Parathyroid adenoma (tissue), 2 donors: Measurements from ENCODE around the gene TEX19.

Source experiments
- H2AFZ ChIP-seq: fragments of 300-600 bp; sonication (generic); one replicate; pipeline ENCODE4 v1.7.0; 2017; ENCODE audit warnings: antibody characterized with exemption, mild to moderate bottlenecking
- H3K27ac ChIP-seq: fragments of 300-600 bp; sonication (generic); one replicate; pipeline ENCODE4 v1.7.0; 2017
- H3K27me3 ChIP-seq: fragments of 300-600 bp; sonication (generic); one replicate; pipeline ENCODE4 v1.7.0; 2017; ENCODE audit warnings: low read length; ENCODE audit not compliant: control insufficient read depth, insufficient read depth
- H3K36me3 ChIP-seq: fragments of 300-600 bp; sonication (generic); one replicate; pipeline ENCODE4 v1.7.0; 2017; ENCODE audit warnings: low read length; ENCODE audit not compliant: control insufficient read depth, insufficient read depth
- H3K4me1 ChIP-seq: fragments of 300-600 bp; sonication (generic); one replicate; pipeline ENCODE4 v1.7.0; 2017; ENCODE audit warnings: control low read depth
- H3K4me2 ChIP-seq: fragments of 300-600 bp; sonication (generic); one replicate; pipeline ENCODE4 v1.7.0; 2017; ENCODE audit warnings: low read length
- H3K4me3 ChIP-seq: fragments of 300-600 bp; sonication (generic); one replicate; pipeline ENCODE4 v1.7.0; 2017; ENCODE audit warnings: low read depth, low read length
- H3K79me2 ChIP-seq: fragments of 300-600 bp; sonication (generic); one replicate; pipeline ENCODE4 v1.7.0; 2017; ENCODE audit warnings: control low read depth
- H3K9ac ChIP-seq: fragments of 300-600 bp; sonication (generic); one replicate; pipeline ENCODE4 v1.7.0; 2017; ENCODE audit warnings: mild to moderate bottlenecking
- H3K9me3 ChIP-seq: fragments of 300-600 bp; sonication (generic); one replicate; pipeline ENCODE4 v1.7.0; 2017; ENCODE audit warnings: low read length; ENCODE audit not compliant: control insufficient read depth
- TF ChIP-seq, protein P1 (sequence below): fragments of 300-600 bp; sonication (generic); IDR thresholded peaks from one replicate; pipeline ENCODE4 v1.7.0; 2017; ENCODE audit warnings: antibody characterized with exemption, mild to moderate bottlenecking
- donor health status: primary hyperparathyroidism.

TEX19 gene

DNA sequence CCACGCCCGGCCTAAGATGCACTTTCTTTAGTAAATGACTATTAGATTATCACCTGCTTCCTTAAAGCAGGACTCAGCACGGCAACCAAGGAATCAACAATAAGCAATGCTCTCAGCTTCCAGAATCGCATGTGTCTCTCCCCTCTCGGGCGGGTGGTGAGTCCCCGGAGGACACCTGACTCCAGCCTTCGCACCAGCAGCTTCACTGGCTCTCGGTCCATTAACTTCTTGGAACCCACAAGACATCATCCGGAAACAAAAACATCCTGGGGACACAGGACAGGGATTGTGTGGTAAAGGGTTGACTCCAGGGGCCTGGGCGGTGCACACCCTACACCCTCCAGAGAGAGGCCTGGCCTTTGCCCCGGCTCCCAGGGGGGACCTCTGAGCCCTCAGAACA is 35.2 kb downstream of the TEX19 start:
- Histone ChIP-seq H3K27me3 (no peaks in the 10 kb centered on the region), H3K36me3 (no peaks in the 10 kb centered on the region), H3K4me2 (no peak overlapping the region), H3K4me3 (no peak overlapping the region), H3K9ac (no peak overlapping the region), H3K4me1 (no peaks in the 10 kb centered on the region), H3K9me3 (no peaks in the 10 kb centered on the region), H2AFZ (no peak overlapping the region), H3K79me2 (no peaks in the 10 kb centered on the region), H3K27ac (no peak overlapping the region)
- TF ChIP-seq, protein P1, sequence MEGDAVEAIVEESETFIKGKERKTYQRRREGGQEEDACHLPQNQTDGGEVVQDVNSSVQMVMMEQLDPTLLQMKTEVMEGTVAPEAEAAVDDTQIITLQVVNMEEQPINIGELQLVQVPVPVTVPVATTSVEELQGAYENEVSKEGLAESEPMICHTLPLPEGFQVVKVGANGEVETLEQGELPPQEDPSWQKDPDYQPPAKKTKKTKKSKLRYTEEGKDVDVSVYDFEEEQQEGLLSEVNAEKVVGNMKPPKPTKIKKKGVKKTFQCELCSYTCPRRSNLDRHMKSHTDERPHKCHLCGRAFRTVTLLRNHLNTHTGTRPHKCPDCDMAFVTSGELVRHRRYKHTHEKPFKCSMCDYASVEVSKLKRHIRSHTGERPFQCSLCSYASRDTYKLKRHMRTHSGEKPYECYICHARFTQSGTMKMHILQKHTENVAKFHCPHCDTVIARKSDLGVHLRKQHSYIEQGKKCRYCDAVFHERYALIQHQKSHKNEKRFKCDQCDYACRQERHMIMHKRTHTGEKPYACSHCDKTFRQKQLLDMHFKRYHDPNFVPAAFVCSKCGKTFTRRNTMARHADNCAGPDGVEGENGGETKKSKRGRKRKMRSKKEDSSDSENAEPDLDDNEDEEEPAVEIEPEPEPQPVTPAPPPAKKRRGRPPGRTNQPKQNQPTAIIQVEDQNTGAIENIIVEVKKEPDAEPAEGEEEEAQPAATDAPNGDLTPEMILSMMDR: no peak

DNA sequence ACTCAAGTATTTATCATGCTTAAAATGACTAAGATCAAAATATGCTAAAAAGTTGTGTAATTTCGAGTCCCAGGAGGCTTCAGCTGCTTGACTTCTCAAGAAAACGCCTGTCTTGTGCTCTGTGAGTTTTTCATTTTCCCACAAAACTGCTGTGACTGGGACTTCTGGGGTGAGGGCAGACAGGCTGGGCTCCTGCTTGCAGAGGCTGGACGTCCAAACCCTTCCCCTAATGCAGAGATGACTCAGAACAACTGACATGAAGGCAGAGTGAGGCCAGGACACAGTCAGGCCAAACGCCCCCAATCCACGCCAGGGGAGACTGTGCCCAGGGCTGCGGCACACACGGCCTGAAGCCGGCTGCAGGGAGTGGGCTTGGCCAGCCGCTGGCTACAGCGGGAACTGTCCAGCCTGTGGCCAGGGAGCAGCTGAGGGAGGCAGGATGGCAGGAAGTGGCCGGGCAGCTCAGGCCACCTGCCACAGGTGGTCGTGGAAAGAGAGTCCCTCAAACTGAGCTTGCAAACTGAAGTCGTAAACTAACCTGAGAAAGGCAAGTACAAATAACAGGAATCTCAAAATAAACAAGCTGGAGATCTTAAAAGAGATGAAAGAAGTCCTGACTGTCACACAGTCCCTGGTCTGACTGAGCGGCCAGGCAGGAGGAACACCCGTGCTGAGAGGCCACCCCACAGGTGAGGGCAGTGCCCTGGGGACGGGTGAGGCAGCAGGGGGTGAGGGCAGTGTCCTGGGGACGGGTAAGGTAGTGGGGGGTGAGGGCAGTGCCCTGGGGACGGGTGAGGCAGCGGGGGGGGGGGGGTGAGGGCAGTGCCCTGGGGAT is 37.8 kb downstream of the TEX19 start:
- H3K9ac ChIP-seq: no peak overlapping the region
- no peaks in the 10 kb centered on the region for H3K27me3 ChIP-seq
- H3K4me2 ChIP-seq: no peak overlapping the region
- no peak overlapping the region for H3K27ac ChIP-seq
- no peaks in the 10 kb centered on the region for H3K4me1 ChIP-seq
- no peaks in the 10 kb centered on the region for H3K36me3 ChIP-seq
- TF ChIP-seq, protein P1: no peak
- no peak overlapping the region for H3K4me3 ChIP-seq
- no peak overlapping the region for H2AFZ ChIP-seq
- H3K79me2 ChIP-seq: no peaks in the 10 kb centered on the region
- no peaks in the 10 kb centered on the region for H3K9me3 ChIP-seq

DNA sequence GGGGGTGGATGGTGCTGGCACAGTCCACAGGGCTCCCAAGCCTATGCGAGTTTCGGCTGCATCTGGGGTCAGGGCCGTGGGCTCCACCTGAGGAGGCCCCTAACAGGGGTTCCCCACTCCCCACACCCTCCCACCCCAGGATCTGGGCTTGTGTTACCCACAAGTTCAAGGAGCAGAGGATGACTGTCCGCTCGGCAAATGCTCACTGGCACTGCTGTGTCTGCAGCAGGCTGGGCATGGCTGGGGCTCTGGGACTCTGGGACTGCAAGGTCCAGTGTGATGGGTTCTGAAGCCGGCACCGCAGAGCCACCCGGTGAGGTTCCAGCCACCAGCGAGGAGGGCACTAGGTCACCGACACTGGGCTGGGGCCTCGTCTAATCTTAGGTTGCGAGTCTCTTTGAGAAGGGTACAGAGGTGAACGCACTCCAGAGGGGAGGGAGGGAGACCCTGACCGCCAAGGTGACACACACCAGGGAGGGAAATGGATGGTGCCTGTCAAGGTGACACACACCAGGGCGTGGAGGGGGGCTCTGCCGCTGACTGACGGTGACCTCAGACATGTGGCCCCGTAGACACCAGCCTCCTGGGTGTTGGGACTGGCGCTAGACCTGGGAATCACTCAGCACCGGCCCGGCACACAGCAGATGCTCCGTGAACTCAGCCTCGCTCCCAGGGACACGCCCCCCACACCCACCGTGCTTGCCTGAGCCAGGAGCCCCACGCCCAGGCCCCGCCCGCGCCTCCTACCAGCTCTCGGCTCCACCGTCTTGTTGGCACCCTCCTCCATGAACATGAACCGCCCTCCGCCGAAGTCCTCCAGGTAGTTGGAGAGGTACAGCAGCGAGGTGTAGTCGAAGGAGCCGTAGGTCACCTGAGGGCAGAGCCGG is 38.6 kb downstream of the TEX19 start:
- no peak overlapping the region for H3K4me3 ChIP-seq
- H3K27ac ChIP-seq: no peak overlapping the region
- no peaks in the 10 kb centered on the region for H3K79me2 ChIP-seq
- H3K27me3 ChIP-seq: no peaks in the 10 kb centered on the region
- TF ChIP-seq, protein P1: no peak
- H2AFZ ChIP-seq: no peak overlapping the region
- H3K9ac ChIP-seq: no peak overlapping the region
- H3K4me1 ChIP-seq: no peaks in the 10 kb centered on the region
- no peaks in the 10 kb centered on the region for H3K36me3 ChIP-seq
- H3K4me2 ChIP-seq: no peak overlapping the region
- no peaks in the 10 kb centered on the region for H3K9me3 ChIP-seq

DNA sequence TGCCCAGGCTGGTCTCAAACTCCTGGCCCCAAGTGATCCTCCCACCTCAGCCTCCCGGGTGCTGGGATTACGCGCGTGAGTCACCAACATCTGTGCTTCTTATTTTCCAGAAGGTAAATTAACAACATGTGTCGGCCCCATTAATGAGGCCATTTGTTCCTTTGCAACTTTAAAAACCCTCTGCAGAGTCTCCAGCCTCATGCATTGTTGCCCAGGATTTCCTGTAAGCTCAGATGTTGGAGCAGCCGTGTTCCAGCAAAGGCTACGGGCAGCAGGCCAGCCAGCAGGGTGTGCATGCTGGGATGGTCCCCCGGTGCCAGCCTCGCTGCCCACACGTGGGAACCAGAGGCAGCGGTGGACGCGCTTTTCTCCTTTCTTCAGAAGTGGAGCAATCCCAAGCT is 40.0 kb downstream of the TEX19 start:
- H3K27ac ChIP-seq: no peak overlapping the region
- H3K36me3 ChIP-seq: no peaks in the 10 kb centered on the region
- H2AFZ ChIP-seq: no peak overlapping the region
- no peak overlapping the region for H3K9ac ChIP-seq
- no peaks in the 10 kb centered on the region for H3K9me3 ChIP-seq
- no peaks in the 10 kb centered on the region for H3K79me2 ChIP-seq
- no peak overlapping the region for H3K4me3 ChIP-seq
- no peaks in the 10 kb centered on the region for H3K27me3 ChIP-seq
- H3K4me1 ChIP-seq: no peaks in the 10 kb centered on the region
- no peak overlapping the region for H3K4me2 ChIP-seq
- TF ChIP-seq, protein P1: no peak
